Stomach (tissue), 9 donors: Measurements from ENCODE around the gene SOCS3. TPM values are rescaled to one million over a fixed set of nuclear protein-coding genes. Genes with fewer than 3 reads are reported as not detected.

Experiments used
- DNase-seq, 2 donors: peaks; one replicate each; pipeline versions ENCODE4 v3.0.0 to v3.0.0-alpha.2; 2013 to 2019
- H3K27ac ChIP-seq, 5 donors: fragments of 200-600 bp in 4 of 5; sonication (generic) in 4 of 5; one replicate each; pipeline ENCODE4 v1.5.1; 2013 to 2019; ENCODE audit warnings: mild to moderate bottlenecking in 1 of 5, moderate library complexity in 1 of 5
- H3K27me3 ChIP-seq, 3 donors: fragments of 200-600 bp; sonication (generic); one replicate each; pipeline ENCODE4 v1.5.1; 2017 to 2019; ENCODE audit warnings: mixed run types in 1 of 3
- H3K36me3 ChIP-seq, 4 donors: fragments of 200-600 bp; sonication (generic); 1 replicate in 3 of 4; 2 replicates in 1 of 4; pipeline ENCODE4 v1.5.1; 2016 to 2019
- H3K4me1 ChIP-seq, 4 donors: fragments of 200-600 bp; sonication (generic); one replicate each; pipeline ENCODE4 v1.5.1; 2016 to 2019
- H3K4me3 ChIP-seq, 4 donors: fragments of 200-600 bp; sonication (generic) in 3 of 4; one replicate each; pipeline ENCODE4 v1.5.1; 2016 to 2019; ENCODE audit warnings: mild to moderate bottlenecking in 1 of 4
- H3K9me3 ChIP-seq, 4 donors: fragments of 200-600 bp; sonication (generic); one replicate each; pipeline ENCODE4 v1.5.1; 2016 to 2019
- CTCF ChIP-seq, 7 experiments: fragments of 450-650 bp in 4 of 7; fragments of 200-600 bp in 3 of 7; sonication (generic) in 3 of 7; IDR thresholded peaks; one replicate each; pipeline ENCODE4 v1.5.1; 2016 to 2019; ENCODE audit warnings: antibody characterized with exemption in 7 of 7, control low read depth in 2 of 7, mild to moderate bottlenecking in 1 of 7
- EP300 ChIP-seq: sonication (generic); formaldehyde crosslinking; IDR thresholded peaks from one replicate; pipeline ENCODE4 v1.6.1; 2017; ENCODE audit warnings: antibody characterized with exemption
- POLR2A ChIP-seq, 4 donors: fragments of 450-650 bp; IDR thresholded peaks; one replicate each; pipeline ENCODE4 v1.6.1; 2016; ENCODE audit warnings: antibody characterized with exemption in 4 of 4, control low read depth in 2 of 4, mild to moderate bottlenecking in 1 of 4, moderate library complexity in 1 of 4
- POLR2AphosphoS5 ChIP-seq, 3 donors: sonication (generic); formaldehyde crosslinking; IDR thresholded peaks; one replicate each; pipeline ENCODE4 v1.6.1; 2016; ENCODE audit warnings: antibody characterized with exemption in 3 of 3
- WGBS, 5 donors: extraction: QIAGEN DNeasy Blood & Tissue Kit in 3 of 5; methylation state at CpG; one replicate each; pipeline versions ENCODE4 v1.1.5 to v1.1.7; 2013 to 2018; 5-methylcytosine and 5-hydroxymethylcytosine counted together
- intact Hi-C: fragments of 100-400 bp; cut with DNase I; formaldehyde crosslinking; loops from one replicate; pipeline ENCODE4 v1.15.1; 2023; ENCODE audit warnings: low total_unique reads
- polyA plus RNA-seq, 3 donors: library from polyadenylated mRNA; stranded (reverse); fragments of 200-250 nt; gene quantifications; one replicate each; pipeline ENCODE4 v1.2.3, GENCODE V29; 2013
- total RNA-seq, 5 donors: library from RNA; depleted of rRNA; stranded (reverse); fragments of >200 nt; gene quantifications; one replicate each; pipeline versions ENCODE4 v1.1.0 to v1.2.3, GENCODE V29; 2014 to 2016
- donor health status: healthy with polysubstance abuse.
- donor health status: Bipolar disorder and iron deficiency.
- donor health status: healthy.

Gene SOCS3
- total and polyA plus RNA-seq, 8 donors: 18.7 to 62.9 (median 50.1) TPM

- Histone ChIP-seq H3K27me3 (no peaks in the 10 kb centered on the region), H3K27ac (peak overlapping the region; percentile 90 to 95 (median 93)), H3K36me3 (peaks cover 0 to 3% (median 0%) of the 10 kb centered on the region in 4 donors), H3K4me1 (peaks cover 34 to 75% (median 54%) of the 10 kb centered on the region in 4 donors), H3K4me3 (peak overlapping the region; percentile 84 to 98 (median 93)), H3K9me3 (no peaks in the 10 kb centered on the region)
- WGBS, 5 donors: 0 to 4% (median 3%) methylated on average over 7 of the region's 7 CpGs
- DNase-seq: no peak
- intact Hi-C loops: loop anchor here (10.0 kb wide), 1 partner anchor 46 kb away; no protein-coding TSS in a partner anchor
- no peak for TF ChIP-seq EP300
- TF ChIP-seq POLR2AphosphoS5 (IDR thresholded peaks at IDR 0.05): peak in 2 of 3 donors; percentile 26 to 78
Observed at GRCh38 chr17:78379131-78379491, 19.2 kb upstream of the SOCS3 start.

GRCh38 chr17:78378225-78379130 lies 18.6 kb upstream of the SOCS3 start, which contains the start of gene PGS1:
PGS1 (plus strand) TSS chr17:78378649; CDS start chr17:78378666, 17 bp downstream.
- H3K36me3 ChIP-seq: peaks cover 0 to 3% (median 0%) of the 10 kb centered on the region in 4 donors
- no peak for TF ChIP-seq CTCF (IDR thresholded peaks at IDR 0.05)
- TF ChIP-seq POLR2AphosphoS5 (IDR thresholded peaks at IDR 0.05): peak; percentile 93 to 98 (median 96)
- TF ChIP-seq EP300: peak; percentile 13
- peak in 1 of 4 donors; percentile 33 for TF ChIP-seq POLR2A (IDR thresholded peaks at IDR 0.05)
- H3K4me3 ChIP-seq: peak within 1 kb of the TSS; percentile 84 to 98 (median 93)
- H3K4me1 ChIP-seq: peaks cover 31 to 68% (median 51%) of the 10 kb centered on the region in 4 donors
- no peaks in the 10 kb centered on the region for H3K27me3 ChIP-seq
- intact Hi-C loops: loop anchor here (10.0 kb wide), 1 partner anchor 46 kb away; no protein-coding TSS in a partner anchor
- WGBS, 5 donors: 1 to 2% (median 1%) methylated on average over 74 to 89 of the region's 89 CpGs
- H3K9me3 ChIP-seq: no peaks in the 10 kb centered on the region
- peak within 1 kb of the TSS; percentile 90 to 95 (median 93) for H3K27ac ChIP-seq
- peak; percentile 83 to 93 for DNase-seq

DNA sequence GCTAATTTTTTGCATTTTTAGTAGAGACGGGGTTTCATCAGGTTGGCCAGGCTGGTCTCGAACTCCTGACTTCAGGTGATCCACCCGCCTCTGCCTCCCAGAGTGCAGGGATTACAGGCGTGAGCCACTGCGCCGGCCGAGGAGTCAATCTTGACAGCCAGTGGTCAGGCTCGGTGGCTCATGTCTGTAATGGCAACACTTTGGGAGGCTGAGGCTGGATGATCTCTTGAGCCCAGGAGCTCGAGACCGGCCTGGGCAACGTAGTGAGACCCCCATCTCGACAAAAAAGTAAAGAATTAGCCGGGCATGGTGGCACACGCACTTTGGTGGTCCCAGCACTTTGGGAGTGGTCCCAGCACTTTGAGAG lies 18.0 kb upstream of the SOCS3 start:
- H3K4me3 ChIP-seq: peak overlapping the region; percentile 84 to 98 (median 93)
- no peak for TF ChIP-seq EP300
- TF ChIP-seq POLR2AphosphoS5 (IDR thresholded peaks at IDR 0.05): no peak
- no peak for TF ChIP-seq POLR2A (IDR thresholded peaks at IDR 0.05)
- no peak for TF ChIP-seq CTCF (IDR thresholded peaks at IDR 0.05)
- H3K4me1 ChIP-seq: peaks cover 31 to 62% (median 46%) of the 10 kb centered on the region in 4 donors
- H3K36me3 ChIP-seq: peaks cover 0 to 3% (median 0%) of the 10 kb centered on the region in 4 donors
- no peaks in the 10 kb centered on the region for H3K9me3 ChIP-seq
- 30 to 53% (median 43%) methylated on average over 6 to 14 of the region's 14 CpGs for WGBS, 5 donors
- DNase-seq: no peak
- H3K27ac ChIP-seq: peak overlapping the region; percentile 90 to 95 (median 93)
- H3K27me3 ChIP-seq: no peaks in the 10 kb centered on the region
- intact Hi-C loops: loop anchor here (10.0 kb wide), 1 partner anchor 47 kb away; no protein-coding TSS in a partner anchor

DNA sequence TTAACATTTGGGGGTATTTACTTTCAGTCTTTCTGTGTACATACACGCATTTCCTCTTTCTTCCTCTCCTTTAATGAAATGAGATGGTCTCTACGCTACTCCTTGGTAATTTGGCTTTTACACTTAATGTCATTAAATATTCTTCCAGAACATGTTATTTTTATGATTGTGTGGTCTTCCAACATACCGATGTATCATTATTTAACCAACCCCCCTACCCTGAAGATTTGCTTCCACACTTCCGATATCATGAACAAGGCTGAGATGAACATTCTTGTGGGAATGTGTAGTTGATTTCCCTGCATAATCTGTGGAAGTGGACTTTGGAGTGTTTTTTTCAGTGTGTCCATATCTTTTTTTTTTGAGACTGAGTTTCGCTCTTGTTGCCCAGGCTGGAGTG lies 16.3 kb upstream of the SOCS3 start:
- peak overlapping the region in 4 of 5 donors; percentile 20 to 95 (median 86) for H3K27ac ChIP-seq
- intact Hi-C loops: loop anchor here (10.0 kb wide), 1 partner anchor 49 kb away; no protein-coding TSS in a partner anchor
- peaks cover 19 to 45% (median 32%) of the 10 kb centered on the region in 4 donors for H3K4me1 ChIP-seq
- peaks cover 0 to 3% (median 0%) of the 10 kb centered on the region in 4 donors for H3K36me3 ChIP-seq
- no peaks in the 10 kb centered on the region for H3K27me3 ChIP-seq
- no peak for DNase-seq
- no peaks in the 10 kb centered on the region for H3K9me3 ChIP-seq
- H3K4me3 ChIP-seq: no peak overlapping the region
- TF ChIP-seq POLR2AphosphoS5 (IDR thresholded peaks at IDR 0.05) (no peak), EP300 (no peak), POLR2A (IDR thresholded peaks at IDR 0.05) (no peak), CTCF (IDR thresholded peaks at IDR 0.05) (no peak)
- 73 to 84% (median 76%) methylated on average over 5 of the region's 5 CpGs for WGBS, 5 donors
